Measurements from ENCODE around the gene PRRC1. TPM values are rescaled to one million over a fixed set of nuclear protein-coding genes. Genes with fewer than 3 reads are reported as not detected.
"Not testable (repeated sequence)": the region's sequence is repeated elsewhere in the genome, so short reads cannot be mapped to it uniquely, and the experiment has no call there.

Gene PRRC1
- total and polyA plus RNA-seq, 2 experiments from 2014 or later = 64.7 to 70.7 TPM

GRCh38 chr5:127568166-127568565 is 50.7 kb downstream of the PRRC1 start:
- Mint-ChIP-seq H3K4me1 (peaks cover 7% of the 10 kb centered on the region), H3K27me3 (ENCODE audit: insufficient read depth, low read depth, poor library complexity) (no peaks in the 10 kb centered on the region)
- no peak for ATAC-seq

DNA sequence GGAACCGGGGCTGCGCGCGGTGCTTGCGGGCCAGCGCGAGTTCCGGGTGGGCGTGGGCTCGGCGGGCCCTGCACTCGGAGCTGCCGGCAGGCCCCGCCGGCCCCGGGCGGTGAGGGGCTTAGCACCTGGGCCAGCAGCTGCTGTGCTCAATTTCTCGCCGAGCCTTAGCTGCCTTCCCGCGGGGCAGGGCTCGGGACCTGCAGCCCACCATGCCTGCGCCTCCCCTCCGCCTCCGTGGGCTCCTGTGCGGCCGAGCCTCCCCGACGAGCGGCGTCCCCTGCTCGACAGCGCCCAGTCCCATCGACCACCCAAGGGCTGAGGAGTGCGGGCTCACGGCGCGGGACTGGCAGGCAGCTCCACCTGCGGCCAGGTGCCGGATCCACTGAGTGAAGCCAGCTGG is 52.0 kb downstream of the PRRC1 start:
- not testable (repeated sequence) for H3K4me1 ChIP-seq (ENCODE audit: insufficient read depth); H3K4me1 Mint-ChIP-seq; H3K9me3 Mint-ChIP-seq; H3F3A ChIP-seq (replicated peaks; ENCODE audit: low read depth); H3K27me3 Mint-ChIP-seq (ENCODE audit: insufficient read depth, low read depth, poor library complexity); H3K36me3 Mint-ChIP-seq (ENCODE audit: low read depth); H3K4me3 Mint-ChIP-seq; DNase-seq (ENCODE audit: low spot score); H3K4me3 ChIP-seq; H3K36me3 ChIP-seq (ENCODE audit: insufficient read depth); H4K20me1 ChIP-seq (replicated peaks; ENCODE audit: insufficient read depth); H3K27me3 ChIP-seq (ENCODE audit: insufficient read depth); H3K27ac ChIP-seq (ENCODE audit: low read depth); H2AFZ ChIP-seq; H3K4me2 ChIP-seq; H3K27ac Mint-ChIP-seq; ATAC-seq; H3K79me2 ChIP-seq (replicated peaks; ENCODE audit: insufficient read depth); H3K9me2 ChIP-seq (ENCODE audit: insufficient read depth)

More at GRCh38 chr5:127568166-127568565, 50.7 kb downstream of the PRRC1 start:
- Histone ChIP-seq H3K27ac (ENCODE audit: low read depth) (no peak overlapping the region), H3K79me2 (replicated peaks; ENCODE audit: insufficient read depth) (no peaks in the 10 kb centered on the region), H2AFZ (no peak overlapping the region), H4K20me1 (replicated peaks; ENCODE audit: insufficient read depth) (no peaks in the 10 kb centered on the region), H3K4me1 (ENCODE audit: insufficient read depth) (no peaks in the 10 kb centered on the region), H3K9me2 (ENCODE audit: insufficient read depth) (no peaks in the 10 kb centered on the region), H3K27me3 (ENCODE audit: insufficient read depth) (no peaks in the 10 kb centered on the region), H3K4me3 (no peak overlapping the region), H3K4me2 (no peak overlapping the region), H3K36me3 (ENCODE audit: insufficient read depth) (no peaks in the 10 kb centered on the region), H3F3A (replicated peaks; ENCODE audit: low read depth) (no peaks in the 10 kb centered on the region)
- TF ChIP-seq STAT1 (IDR thresholded peaks at IDR 0.05; ENCODE audit: unreplicated experiment) (no peak), NANOG (IDR thresholded peaks at IDR 0.05; ENCODE audit: borderline replicate concordance) (no peak), ZNF114 (CRISPR knock-in tag; IDR thresholded peaks at IDR 0.05) (no peak), JUNB (IDR thresholded peaks at IDR 0.05; ENCODE audit: unreplicated experiment) (no peak), EZH2 (IDR thresholded peaks at IDR 0.05; ENCODE audit: low read depth, unreplicated experiment) (no peak)
- TF ChIP-seq, protein P1, sequence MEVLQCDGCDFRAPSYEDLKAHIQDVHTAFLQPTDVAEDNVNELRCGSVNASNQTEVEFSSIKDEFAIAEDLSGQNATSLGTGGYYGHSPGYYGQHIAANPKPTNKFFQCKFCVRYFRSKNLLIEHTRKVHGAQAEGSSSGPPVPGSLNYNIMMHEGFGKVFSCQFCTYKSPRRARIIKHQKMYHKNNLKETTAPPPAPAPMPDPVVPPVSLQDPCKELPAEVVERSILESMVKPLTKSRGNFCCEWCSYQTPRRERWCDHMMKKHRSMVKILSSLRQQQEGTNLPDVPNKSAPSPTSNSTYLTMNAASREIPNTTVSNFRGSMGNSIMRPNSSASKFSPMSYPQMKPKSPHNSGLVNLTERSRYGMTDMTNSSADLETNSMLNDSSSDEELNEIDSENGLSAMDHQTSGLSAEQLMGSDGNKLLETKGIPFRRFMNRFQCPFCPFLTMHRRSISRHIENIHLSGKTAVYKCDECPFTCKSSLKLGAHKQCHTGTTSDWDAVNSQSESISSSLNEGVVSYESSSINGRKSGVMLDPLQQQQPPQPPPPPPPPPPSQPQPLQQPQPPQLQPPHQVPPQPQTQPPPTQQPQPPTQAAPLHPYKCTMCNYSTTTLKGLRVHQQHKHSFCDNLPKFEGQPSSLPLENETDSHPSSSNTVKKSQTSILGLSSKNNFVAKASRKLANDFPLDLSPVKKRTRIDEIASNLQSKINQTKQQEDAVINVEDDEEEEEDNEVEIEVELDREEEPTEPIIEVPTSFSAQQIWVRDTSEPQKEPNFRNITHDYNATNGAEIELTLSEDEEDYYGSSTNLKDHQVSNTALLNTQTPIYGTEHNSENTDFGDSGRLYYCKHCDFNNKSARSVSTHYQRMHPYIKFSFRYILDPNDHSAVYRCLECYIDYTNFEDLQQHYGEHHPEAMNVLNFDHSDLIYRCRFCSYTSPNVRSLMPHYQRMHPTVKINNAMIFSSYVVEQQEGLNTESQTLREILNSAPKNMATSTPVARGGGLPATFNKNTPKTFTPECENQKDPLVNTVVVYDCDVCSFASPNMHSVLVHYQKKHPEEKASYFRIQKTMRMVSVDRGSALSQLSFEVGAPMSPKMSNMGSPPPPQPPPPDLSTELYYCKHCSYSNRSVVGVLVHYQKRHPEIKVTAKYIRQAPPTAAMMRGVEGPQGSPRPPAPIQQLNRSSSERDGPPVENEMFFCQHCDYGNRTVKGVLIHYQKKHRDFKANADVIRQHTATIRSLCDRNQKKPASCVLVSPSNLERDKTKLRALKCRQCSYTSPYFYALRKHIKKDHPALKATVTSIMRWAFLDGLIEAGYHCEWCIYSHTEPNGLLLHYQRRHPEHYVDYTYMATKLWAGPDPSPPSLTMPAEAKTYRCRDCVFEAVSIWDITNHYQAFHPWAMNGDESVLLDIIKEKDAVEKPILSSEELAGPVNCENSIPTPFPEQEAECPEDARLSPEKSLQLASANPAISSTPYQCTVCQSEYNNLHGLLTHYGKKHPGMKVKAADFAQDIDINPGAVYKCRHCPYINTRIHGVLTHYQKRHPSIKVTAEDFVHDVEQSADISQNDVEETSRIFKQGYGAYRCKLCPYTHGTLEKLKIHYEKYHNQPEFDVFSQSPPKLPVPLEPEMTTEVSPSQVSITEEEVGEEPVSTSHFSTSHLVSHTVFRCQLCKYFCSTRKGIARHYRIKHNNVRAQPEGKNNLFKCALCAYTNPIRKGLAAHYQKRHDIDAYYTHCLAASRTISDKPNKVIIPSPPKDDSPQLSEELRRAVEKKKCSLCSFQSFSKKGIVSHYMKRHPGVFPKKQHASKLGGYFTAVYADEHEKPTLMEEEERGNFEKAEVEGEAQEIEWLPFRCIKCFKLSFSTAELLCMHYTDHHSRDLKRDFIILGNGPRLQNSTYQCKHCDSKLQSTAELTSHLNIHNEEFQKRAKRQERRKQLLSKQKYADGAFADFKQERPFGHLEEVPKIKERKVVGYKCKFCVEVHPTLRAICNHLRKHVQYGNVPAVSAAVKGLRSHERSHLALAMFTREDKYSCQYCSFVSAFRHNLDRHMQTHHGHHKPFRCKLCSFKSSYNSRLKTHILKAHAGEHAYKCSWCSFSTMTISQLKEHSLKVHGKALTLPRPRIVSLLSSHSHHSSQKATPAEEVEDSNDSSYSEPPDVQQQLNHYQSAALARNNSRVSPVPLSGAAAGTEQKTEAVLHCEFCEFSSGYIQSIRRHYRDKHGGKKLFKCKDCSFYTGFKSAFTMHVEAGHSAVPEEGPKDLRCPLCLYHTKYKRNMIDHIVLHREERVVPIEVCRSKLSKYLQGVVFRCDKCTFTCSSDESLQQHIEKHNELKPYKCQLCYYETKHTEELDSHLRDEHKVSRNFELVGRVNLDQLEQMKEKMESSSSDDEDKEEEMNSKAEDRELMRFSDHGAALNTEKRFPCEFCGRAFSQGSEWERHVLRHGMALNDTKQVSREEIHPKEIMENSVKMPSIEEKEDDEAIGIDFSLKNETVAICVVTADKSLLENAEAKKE (CRISPR knock-in tag; IDR thresholded peaks at IDR 0.05) = no peak
- TF ChIP-seq, protein P2, sequence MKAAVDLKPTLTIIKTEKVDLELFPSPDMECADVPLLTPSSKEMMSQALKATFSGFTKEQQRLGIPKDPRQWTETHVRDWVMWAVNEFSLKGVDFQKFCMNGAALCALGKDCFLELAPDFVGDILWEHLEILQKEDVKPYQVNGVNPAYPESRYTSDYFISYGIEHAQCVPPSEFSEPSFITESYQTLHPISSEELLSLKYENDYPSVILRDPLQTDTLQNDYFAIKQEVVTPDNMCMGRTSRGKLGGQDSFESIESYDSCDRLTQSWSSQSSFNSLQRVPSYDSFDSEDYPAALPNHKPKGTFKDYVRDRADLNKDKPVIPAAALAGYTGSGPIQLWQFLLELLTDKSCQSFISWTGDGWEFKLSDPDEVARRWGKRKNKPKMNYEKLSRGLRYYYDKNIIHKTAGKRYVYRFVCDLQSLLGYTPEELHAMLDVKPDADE (IDR thresholded peaks at IDR 0.05) = no peak
- Mint-ChIP-seq H3K9me3 (no peaks in the 10 kb centered on the region; the same call in 2 of the 3 replicates), H3K27ac (no peak overlapping the region), H3K36me3 (ENCODE audit: low read depth) (no peaks in the 10 kb centered on the region), H3K4me3 (no peak overlapping the region)
- DNase-seq (ENCODE audit: low spot score) = no peak
